Neural cell (in vitro differentiated cells): Measurements from ENCODE around the gene EFTUD2. TPM values are rescaled to one million over a fixed set of nuclear protein-coding genes. Genes with fewer than 3 reads are reported as not detected.

Source experiments
- H2AFZ ChIP-seq: fragments of 200-600, 300-800 bp; sonication (generic), shearing (Covaris generic); 2 replicates; pipeline ENCODE4 v1.6.0; 2014; ENCODE audit warnings: low read depth, mild to moderate bottlenecking, antibody characterized with exemption, low read length, moderate library complexity
- H3F3A ChIP-seq: fragments of 200-600 bp; shearing (Covaris generic); 2 replicates; pipeline ENCODE4 v1.6.1; 2016; ENCODE audit warnings: mild to moderate bottlenecking, moderate library complexity, mixed read lengths, antibody characterized with exemption, low read length; ENCODE audit not compliant: insufficient read depth, poor library complexity, severe bottlenecking
- H3K27ac ChIP-seq: fragments of 200-600, 300-800 bp; sonication (generic), shearing (Covaris generic); 2 replicates; pipeline ENCODE4 v1.5.1; 2014; ENCODE audit warnings: mild to moderate bottlenecking, low read length, moderate library complexity
- H3K27me3 ChIP-seq: fragments of 300-800, 200-600 bp; sonication (generic), shearing (Covaris generic); 2 replicates; pipeline ENCODE4 v1.6.0; 2014; ENCODE audit warnings: mild to moderate bottlenecking, low read depth, low read length, moderate library complexity; ENCODE audit not compliant: insufficient read depth
- H3K36me3 ChIP-seq: fragments of 300-800, 200-600 bp; sonication (generic), shearing (Covaris generic); 2 replicates; pipeline ENCODE4 v1.5.1; 2014; ENCODE audit warnings: mild to moderate bottlenecking, antibody characterized with exemption, low read length, moderate library complexity; ENCODE audit not compliant: insufficient read depth
- H3K4me2 ChIP-seq: fragments of 300-800, 200-600 bp; sonication (generic), shearing (Covaris generic); 2 replicates; pipeline ENCODE4 v1.6.0; 2014; ENCODE audit warnings: mild to moderate bottlenecking, low read length
- H3K4me3 ChIP-seq: fragments of 300-800, 200-600 bp; sonication (generic), shearing (Covaris generic); 2 replicates; pipeline ENCODE4 v1.5.1; 2014; ENCODE audit warnings: mild to moderate bottlenecking, low read length, moderate library complexity
- H3K79me2 ChIP-seq: fragments of 200-600 bp; shearing (Covaris generic); replicated peaks from 2 replicates; pipeline ENCODE4 v1.6.0; 2014; ENCODE audit warnings: mild to moderate bottlenecking, low read length, moderate library complexity; ENCODE audit not compliant: insufficient read depth
- H3K9ac ChIP-seq: fragments of 300-800, 200-600 bp; sonication (generic), shearing (Covaris generic); 2 replicates; pipeline ENCODE4 v1.6.1; 2016; ENCODE audit warnings: mild to moderate bottlenecking, low read length, mixed read lengths
- H3K9me2 ChIP-seq: fragments of 200-600 bp; shearing (Covaris generic); 2 replicates; pipeline ENCODE4 v1.6.1; 2016; ENCODE audit warnings: mild to moderate bottlenecking, low read length, mixed read lengths; ENCODE audit not compliant: insufficient read depth
- H3K9me3 ChIP-seq: fragments of 200-600, 300-800 bp; sonication (generic), shearing (Covaris generic); 2 replicates; pipeline ENCODE4 v1.6.1; 2016; ENCODE audit warnings: mild to moderate bottlenecking, mixed run types, low read length, moderate library complexity, mixed read lengths
- H4K20me1 ChIP-seq: fragments of 200-600 bp; shearing (Covaris generic); 2 replicates; pipeline ENCODE4 v1.6.1; 2016; ENCODE audit warnings: mild to moderate bottlenecking, mixed run types; ENCODE audit not compliant: insufficient read depth
- CTCF ChIP-seq: fragments of 450-650 bp; IDR thresholded peaks from 2 replicates; pipeline ENCODE4 v1.5.1; 2014; ENCODE audit warnings: antibody characterized with exemption, mild to moderate bottlenecking, moderate library complexity; ENCODE audit not compliant: poor library complexity, severe bottlenecking
- EP300 ChIP-seq: fragments of 450-650 bp; conservative IDR thresholded peaks from 2 replicates; pipeline ENCODE4 v1.6.1; 2014; ENCODE audit warnings: antibody characterized with exemption, mild to moderate bottlenecking, moderate library complexity; ENCODE audit not compliant: poor library complexity, severe bottlenecking
- EZH2 ChIP-seq: fragments of 200-600, 300-800 bp; shearing (Covaris generic), sonication (generic); IDR thresholded peaks from 2 replicates; pipeline ENCODE4 v1.6.1; 2014; ENCODE audit warnings: antibody characterized with exemption, low read length, borderline replicate concordance, mild to moderate bottlenecking; ENCODE audit not compliant: insufficient read depth, poor library complexity, severe bottlenecking
- MXI1 ChIP-seq: fragments of 450-650 bp; conservative IDR thresholded peaks from 2 replicates; pipeline ENCODE4 v1.6.1; 2014; ENCODE audit warnings: antibody characterized with exemption, mild to moderate bottlenecking; ENCODE audit not compliant: poor library complexity, severe bottlenecking
- POLR2AphosphoS5 ChIP-seq: IDR thresholded peaks from 2 replicates; pipeline ENCODE4 v1.6.1; 2012
- RAD21 ChIP-seq: fragments of 450-650 bp; conservative IDR thresholded peaks from 2 replicates; pipeline ENCODE4 v1.6.1; 2014; ENCODE audit warnings: antibody characterized with exemption, mild to moderate bottlenecking, moderate library complexity
- REST ChIP-seq: IDR thresholded peaks from 2 replicates; pipeline ENCODE4 v1.6.1; 2012; ENCODE audit warnings: borderline replicate concordance
- SMC3 ChIP-seq: fragments of 450-650 bp; conservative IDR thresholded peaks from 2 replicates; pipeline ENCODE4 v1.6.1; 2014; ENCODE audit warnings: antibody characterized with exemption, mild to moderate bottlenecking, moderate library complexity; ENCODE audit not compliant: poor library complexity
- TAF1 ChIP-seq: IDR thresholded peaks from 2 replicates; pipeline ENCODE4 v1.6.1; 2012; ENCODE audit warnings: low read depth
- polyA plus RNA-seq: library from polyadenylated mRNA; depleted of rRNA; stranded (reverse); fragments of >200 nt; gene quantifications from 2 replicates; pipeline ENCODE4 v1.2.3, GENCODE V29; 2014

EFTUD2 gene
- polyA plus RNA-seq, 1 donor from 2014 or later = 69.4 TPM

- TF ChIP-seq SMC3 (no peak), REST (no peak), TAF1 (no peak), EZH2 (no peak), MXI1 (no peak), EP300 (no peak), CTCF (no peak), RAD21 (no peak), POLR2AphosphoS5 (no peak)
- H3K9me2 ChIP-seq = no peaks in the 10 kb centered on the region
- H3K79me2 ChIP-seq = no peaks in the 10 kb centered on the region
Observed at GRCh38 chr17:44847586-44847985, 51.7 kb downstream of the EFTUD2 start, which contains the start of gene HIGD1B. TSS of gene HIGD1B (plus strand) at chr17:44847883. CDS start at chr17:44848153, 270 bp downstream.

GRCh38 chr17:44846206-44846605 is 53.0 kb downstream of the EFTUD2 start:
- no peaks in the 10 kb centered on the region for H3K9me2 ChIP-seq
- no peaks in the 10 kb centered on the region for H3K9me3 ChIP-seq
- H3K27ac ChIP-seq = no peak overlapping the region
- no peak overlapping the region for H3K9ac ChIP-seq
- H4K20me1 ChIP-seq = no peaks in the 10 kb centered on the region
- TF ChIP-seq EP300 (no peak), RAD21 (no peak), REST (no peak), MXI1 (no peak), TAF1 (no peak), EZH2 (no peak), POLR2AphosphoS5 (no peak), SMC3 (no peak), CTCF (no peak)
- H3K79me2 ChIP-seq = no peaks in the 10 kb centered on the region
- H3K27me3 ChIP-seq = no peaks in the 10 kb centered on the region
- H3K4me2 ChIP-seq = no peak overlapping the region
- H3K4me3 ChIP-seq = no peak overlapping the region
- no peak overlapping the region for H2AFZ ChIP-seq
- H3F3A ChIP-seq = no peaks in the 10 kb centered on the region
- no peaks in the 10 kb centered on the region for H3K36me3 ChIP-seq

More at GRCh38 chr17:44847586-44847985, 51.7 kb downstream of the EFTUD2 start, which contains the start of gene HIGD1B:
- Histone ChIP-seq H3K4me2 (no peak within 1 kb of the TSS), H2AFZ (no peak within 1 kb of the TSS), H4K20me1 (no peaks in the 10 kb centered on the region), H3K36me3 (no peaks in the 10 kb centered on the region), H3K9ac (no peak within 1 kb of the TSS), H3F3A (no peaks in the 10 kb centered on the region), H3K27me3 (no peaks in the 10 kb centered on the region), H3K9me3 (no peaks in the 10 kb centered on the region), H3K27ac (no peak within 1 kb of the TSS), H3K4me3 (no peak within 1 kb of the TSS)
